ENCODE data around the gene CACNB2. TPM values are rescaled to one million over a fixed set of nuclear protein-coding genes. Genes with fewer than 3 reads are reported as not detected.

The CACNB2 gene
- total RNA-seq, 1 experiment from 2014 or later, result 3.2 TPM

DNA sequence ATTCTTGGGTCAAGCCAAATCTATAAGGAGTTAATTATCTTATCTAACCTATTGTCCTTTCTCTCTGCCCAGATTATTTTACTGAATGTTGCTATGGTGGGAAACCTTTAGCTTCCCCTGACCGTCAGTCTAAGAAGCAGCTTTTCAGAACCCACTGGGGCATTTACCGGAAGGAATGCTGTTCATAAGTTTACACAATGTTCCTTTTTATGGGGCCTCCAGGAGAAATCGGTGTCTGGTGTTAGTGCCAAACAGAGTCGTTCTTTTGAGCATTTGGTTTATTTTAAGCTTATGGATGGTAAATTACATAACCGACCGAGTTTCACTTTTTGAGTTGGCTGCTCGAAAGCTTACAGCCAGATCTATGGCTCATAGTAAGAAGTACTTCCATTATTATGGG lies 111.9 kb downstream of the CACNB2 start:
- no peak for ATAC-seq
- no peak for DNase-seq (ENCODE audit: low spot score)
- TF ChIP-seq NFYB (CRISPR knock-in tag; conservative IDR thresholded peaks at IDR 0.05; ENCODE audit: low read depth), result no peak
- TF ChIP-seq, protein P1, sequence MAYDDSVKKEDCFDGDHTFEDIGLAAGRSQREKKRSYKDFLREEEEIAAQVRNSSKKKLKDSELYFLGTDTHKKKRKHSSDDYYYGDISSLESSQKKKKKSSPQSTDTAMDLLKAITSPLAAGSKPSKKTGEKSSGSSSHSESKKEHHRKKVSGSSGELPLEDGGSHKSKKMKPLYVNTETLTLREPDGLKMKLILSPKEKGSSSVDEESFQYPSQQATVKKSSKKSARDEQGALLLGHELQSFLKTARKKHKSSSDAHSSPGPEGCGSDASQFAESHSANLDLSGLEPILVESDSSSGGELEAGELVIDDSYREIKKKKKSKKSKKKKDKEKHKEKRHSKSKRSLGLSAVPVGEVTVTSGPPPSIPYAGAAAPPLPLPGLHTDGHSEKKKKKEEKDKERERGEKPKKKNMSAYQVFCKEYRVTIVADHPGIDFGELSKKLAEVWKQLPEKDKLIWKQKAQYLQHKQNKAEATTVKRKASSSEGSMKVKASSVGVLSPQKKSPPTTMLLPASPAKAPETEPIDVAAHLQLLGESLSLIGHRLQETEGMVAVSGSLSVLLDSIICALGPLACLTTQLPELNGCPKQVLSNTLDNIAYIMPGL (CRISPR knock-in tag; IDR thresholded peaks at IDR 0.05), result no peak
- TF ChIP-seq, protein P2, sequence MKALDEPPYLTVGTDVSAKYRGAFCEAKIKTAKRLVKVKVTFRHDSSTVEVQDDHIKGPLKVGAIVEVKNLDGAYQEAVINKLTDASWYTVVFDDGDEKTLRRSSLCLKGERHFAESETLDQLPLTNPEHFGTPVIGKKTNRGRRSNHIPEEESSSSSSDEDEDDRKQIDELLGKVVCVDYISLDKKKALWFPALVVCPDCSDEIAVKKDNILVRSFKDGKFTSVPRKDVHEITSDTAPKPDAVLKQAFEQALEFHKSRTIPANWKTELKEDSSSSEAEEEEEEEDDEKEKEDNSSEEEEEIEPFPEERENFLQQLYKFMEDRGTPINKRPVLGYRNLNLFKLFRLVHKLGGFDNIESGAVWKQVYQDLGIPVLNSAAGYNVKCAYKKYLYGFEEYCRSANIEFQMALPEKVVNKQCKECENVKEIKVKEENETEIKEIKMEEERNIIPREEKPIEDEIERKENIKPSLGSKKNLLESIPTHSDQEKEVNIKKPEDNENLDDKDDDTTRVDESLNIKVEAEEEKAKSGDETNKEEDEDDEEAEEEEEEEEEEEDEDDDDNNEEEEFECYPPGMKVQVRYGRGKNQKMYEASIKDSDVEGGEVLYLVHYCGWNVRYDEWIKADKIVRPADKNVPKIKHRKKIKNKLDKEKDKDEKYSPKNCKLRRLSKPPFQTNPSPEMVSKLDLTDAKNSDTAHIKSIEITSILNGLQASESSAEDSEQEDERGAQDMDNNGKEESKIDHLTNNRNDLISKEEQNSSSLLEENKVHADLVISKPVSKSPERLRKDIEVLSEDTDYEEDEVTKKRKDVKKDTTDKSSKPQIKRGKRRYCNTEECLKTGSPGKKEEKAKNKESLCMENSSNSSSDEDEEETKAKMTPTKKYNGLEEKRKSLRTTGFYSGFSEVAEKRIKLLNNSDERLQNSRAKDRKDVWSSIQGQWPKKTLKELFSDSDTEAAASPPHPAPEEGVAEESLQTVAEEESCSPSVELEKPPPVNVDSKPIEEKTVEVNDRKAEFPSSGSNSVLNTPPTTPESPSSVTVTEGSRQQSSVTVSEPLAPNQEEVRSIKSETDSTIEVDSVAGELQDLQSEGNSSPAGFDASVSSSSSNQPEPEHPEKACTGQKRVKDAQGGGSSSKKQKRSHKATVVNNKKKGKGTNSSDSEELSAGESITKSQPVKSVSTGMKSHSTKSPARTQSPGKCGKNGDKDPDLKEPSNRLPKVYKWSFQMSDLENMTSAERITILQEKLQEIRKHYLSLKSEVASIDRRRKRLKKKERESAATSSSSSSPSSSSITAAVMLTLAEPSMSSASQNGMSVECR (CRISPR knock-in tag; IDR thresholded peaks at IDR 0.05; ENCODE audit: borderline replicate concordance), result no peak
- no peak for TF ChIP-seq JAZF1 (CRISPR knock-in tag; IDR thresholded peaks at IDR 0.05)
- TF ChIP-seq, protein P3, sequence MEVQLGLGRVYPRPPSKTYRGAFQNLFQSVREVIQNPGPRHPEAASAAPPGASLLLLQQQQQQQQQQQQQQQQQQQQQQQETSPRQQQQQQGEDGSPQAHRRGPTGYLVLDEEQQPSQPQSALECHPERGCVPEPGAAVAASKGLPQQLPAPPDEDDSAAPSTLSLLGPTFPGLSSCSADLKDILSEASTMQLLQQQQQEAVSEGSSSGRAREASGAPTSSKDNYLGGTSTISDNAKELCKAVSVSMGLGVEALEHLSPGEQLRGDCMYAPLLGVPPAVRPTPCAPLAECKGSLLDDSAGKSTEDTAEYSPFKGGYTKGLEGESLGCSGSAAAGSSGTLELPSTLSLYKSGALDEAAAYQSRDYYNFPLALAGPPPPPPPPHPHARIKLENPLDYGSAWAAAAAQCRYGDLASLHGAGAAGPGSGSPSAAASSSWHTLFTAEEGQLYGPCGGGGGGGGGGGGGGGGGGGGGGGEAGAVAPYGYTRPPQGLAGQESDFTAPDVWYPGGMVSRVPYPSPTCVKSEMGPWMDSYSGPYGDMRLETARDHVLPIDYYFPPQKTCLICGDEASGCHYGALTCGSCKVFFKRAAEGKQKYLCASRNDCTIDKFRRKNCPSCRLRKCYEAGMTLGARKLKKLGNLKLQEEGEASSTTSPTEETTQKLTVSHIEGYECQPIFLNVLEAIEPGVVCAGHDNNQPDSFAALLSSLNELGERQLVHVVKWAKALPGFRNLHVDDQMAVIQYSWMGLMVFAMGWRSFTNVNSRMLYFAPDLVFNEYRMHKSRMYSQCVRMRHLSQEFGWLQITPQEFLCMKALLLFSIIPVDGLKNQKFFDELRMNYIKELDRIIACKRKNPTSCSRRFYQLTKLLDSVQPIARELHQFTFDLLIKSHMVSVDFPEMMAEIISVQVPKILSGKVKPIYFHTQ (CRISPR knock-in tag; IDR thresholded peaks at IDR 0.05), result no peak
- TF ChIP-seq, protein P4, sequence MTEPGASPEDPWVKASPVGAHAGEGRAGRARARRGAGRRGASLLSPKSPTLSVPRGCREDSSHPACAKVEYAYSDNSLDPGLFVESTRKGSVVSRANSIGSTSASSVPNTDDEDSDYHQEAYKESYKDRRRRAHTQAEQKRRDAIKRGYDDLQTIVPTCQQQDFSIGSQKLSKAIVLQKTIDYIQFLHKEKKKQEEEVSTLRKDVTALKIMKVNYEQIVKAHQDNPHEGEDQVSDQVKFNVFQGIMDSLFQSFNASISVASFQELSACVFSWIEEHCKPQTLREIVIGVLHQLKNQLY (CRISPR knock-in tag; IDR thresholded peaks at IDR 0.05), result no peak
- TF ChIP-seq, protein P5, sequence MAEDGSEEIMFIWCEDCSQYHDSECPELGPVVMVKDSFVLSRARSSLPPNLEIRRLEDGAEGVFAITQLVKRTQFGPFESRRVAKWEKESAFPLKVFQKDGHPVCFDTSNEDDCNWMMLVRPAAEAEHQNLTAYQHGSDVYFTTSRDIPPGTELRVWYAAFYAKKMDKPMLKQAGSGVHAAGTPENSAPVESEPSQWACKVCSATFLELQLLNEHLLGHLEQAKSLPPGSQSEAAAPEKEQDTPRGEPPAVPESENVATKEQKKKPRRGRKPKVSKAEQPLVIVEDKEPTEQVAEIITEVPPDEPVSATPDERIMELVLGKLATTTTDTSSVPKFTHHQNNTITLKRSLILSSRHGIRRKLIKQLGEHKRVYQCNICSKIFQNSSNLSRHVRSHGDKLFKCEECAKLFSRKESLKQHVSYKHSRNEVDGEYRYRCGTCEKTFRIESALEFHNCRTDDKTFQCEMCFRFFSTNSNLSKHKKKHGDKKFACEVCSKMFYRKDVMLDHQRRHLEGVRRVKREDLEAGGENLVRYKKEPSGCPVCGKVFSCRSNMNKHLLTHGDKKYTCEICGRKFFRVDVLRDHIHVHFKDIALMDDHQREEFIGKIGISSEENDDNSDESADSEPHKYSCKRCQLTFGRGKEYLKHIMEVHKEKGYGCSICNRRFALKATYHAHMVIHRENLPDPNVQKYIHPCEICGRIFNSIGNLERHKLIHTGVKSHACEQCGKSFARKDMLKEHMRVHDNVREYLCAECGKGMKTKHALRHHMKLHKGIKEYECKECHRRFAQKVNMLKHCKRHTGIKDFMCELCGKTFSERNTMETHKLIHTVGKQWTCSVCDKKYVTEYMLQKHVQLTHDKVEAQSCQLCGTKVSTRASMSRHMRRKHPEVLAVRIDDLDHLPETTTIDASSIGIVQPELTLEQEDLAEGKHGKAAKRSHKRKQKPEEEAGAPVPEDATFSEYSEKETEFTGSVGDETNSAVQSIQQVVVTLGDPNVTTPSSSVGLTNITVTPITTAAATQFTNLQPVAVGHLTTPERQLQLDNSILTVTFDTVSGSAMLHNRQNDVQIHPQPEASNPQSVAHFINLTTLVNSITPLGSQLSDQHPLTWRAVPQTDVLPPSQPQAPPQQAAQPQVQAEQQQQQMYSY (CRISPR knock-in tag; IDR thresholded peaks at IDR 0.05), result no peak
- no peak for TF ChIP-seq ETV6 (CRISPR knock-in tag; IDR thresholded peaks at IDR 0.05)
- no peak for TF ChIP-seq FOXP1 (CRISPR knock-in tag; IDR thresholded peaks at IDR 0.05; ENCODE audit: borderline replicate concordance)
- no peak for TF ChIP-seq TP53 (CRISPR knock-in tag; IDR thresholded peaks at IDR 0.05)
- no peak for TF ChIP-seq ZNF263 (CRISPR knock-in tag; IDR thresholded peaks at IDR 0.05; ENCODE audit: low read depth)
- TF ChIP-seq, protein P6, sequence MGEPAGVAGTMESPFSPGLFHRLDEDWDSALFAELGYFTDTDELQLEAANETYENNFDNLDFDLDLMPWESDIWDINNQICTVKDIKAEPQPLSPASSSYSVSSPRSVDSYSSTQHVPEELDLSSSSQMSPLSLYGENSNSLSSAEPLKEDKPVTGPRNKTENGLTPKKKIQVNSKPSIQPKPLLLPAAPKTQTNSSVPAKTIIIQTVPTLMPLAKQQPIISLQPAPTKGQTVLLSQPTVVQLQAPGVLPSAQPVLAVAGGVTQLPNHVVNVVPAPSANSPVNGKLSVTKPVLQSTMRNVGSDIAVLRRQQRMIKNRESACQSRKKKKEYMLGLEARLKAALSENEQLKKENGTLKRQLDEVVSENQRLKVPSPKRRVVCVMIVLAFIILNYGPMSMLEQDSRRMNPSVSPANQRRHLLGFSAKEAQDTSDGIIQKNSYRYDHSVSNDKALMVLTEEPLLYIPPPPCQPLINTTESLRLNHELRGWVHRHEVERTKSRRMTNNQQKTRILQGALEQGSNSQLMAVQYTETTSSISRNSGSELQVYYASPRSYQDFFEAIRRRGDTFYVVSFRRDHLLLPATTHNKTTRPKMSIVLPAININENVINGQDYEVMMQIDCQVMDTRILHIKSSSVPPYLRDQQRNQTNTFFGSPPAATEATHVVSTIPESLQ (CRISPR knock-in tag; IDR thresholded peaks at IDR 0.05), result no peak
- TF ChIP-seq, protein P7, sequence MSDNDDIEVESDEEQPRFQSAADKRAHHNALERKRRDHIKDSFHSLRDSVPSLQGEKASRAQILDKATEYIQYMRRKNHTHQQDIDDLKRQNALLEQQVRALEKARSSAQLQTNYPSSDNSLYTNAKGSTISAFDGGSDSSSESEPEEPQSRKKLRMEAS (CRISPR knock-in tag; IDR thresholded peaks at IDR 0.05), result no peak
- no peak for TF ChIP-seq ZNF138 (CRISPR knock-in tag; conservative IDR thresholded peaks at IDR 0.05)
- TF ChIP-seq, protein P8, sequence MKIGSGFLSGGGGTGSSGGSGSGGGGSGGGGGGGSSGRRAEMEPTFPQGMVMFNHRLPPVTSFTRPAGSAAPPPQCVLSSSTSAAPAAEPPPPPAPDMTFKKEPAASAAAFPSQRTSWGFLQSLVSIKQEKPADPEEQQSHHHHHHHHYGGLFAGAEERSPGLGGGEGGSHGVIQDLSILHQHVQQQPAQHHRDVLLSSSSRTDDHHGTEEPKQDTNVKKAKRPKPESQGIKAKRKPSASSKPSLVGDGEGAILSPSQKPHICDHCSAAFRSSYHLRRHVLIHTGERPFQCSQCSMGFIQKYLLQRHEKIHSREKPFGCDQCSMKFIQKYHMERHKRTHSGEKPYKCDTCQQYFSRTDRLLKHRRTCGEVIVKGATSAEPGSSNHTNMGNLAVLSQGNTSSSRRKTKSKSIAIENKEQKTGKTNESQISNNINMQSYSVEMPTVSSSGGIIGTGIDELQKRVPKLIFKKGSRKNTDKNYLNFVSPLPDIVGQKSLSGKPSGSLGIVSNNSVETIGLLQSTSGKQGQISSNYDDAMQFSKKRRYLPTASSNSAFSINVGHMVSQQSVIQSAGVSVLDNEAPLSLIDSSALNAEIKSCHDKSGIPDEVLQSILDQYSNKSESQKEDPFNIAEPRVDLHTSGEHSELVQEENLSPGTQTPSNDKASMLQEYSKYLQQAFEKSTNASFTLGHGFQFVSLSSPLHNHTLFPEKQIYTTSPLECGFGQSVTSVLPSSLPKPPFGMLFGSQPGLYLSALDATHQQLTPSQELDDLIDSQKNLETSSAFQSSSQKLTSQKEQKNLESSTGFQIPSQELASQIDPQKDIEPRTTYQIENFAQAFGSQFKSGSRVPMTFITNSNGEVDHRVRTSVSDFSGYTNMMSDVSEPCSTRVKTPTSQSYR (CRISPR knock-in tag; IDR thresholded peaks at IDR 0.05), result no peak
- TF ChIP-seq PRRX2 (CRISPR knock-in tag; IDR thresholded peaks at IDR 0.05), result no peak
- Mint-ChIP-seq H3K4me1 (peaks cover 2% of the 10 kb centered on the region), H3K36me3 (no peaks in the 10 kb centered on the region), H3K9me3 (no peaks in the 10 kb centered on the region), H3K4me3 (no peak overlapping the region), H3K27me3 (ENCODE audit: low read depth) (no peaks in the 10 kb centered on the region), H3K27ac (no peak overlapping the region)
- ChIA-PET CTCF (no interaction called here), POLR2A (no interaction called here)
